Cardiac muscle cell (in vitro differentiated cells and primary cell): ENCODE data around the gene PEG3. TPM values are rescaled to one million over a fixed set of nuclear protein-coding genes. Genes with fewer than 3 reads are reported as not detected.

ENCODE experiments used
- DNase-seq, 2 donors: peaks; one replicate each; pipeline versions ENCODE4 v3.0.0 to v3.0.0-alpha.2; 2010 to 2017; ENCODE audit warnings: low read depth in 1 of 2, low spot score in 1 of 2
- H3K27ac ChIP-seq: fragments of 200-600 bp; sonication (generic); 2 replicates; pipeline ENCODE4 v1.5.1; 2016
- H3K27me3 ChIP-seq: fragments of 200-600 bp; sonication (generic); 2 replicates; pipeline ENCODE4 v1.6.0; 2016; ENCODE audit warnings: control low read depth
- H3K36me3 ChIP-seq: fragments of 200-600 bp; sonication (generic); 2 replicates; pipeline ENCODE4 v1.5.1; 2016; ENCODE audit warnings: control low read depth
- H3K4me1 ChIP-seq: fragments of 200-600 bp; sonication (generic); 2 replicates; pipeline ENCODE4 v1.8.1; 2017; ENCODE audit warnings: low read depth, mild to moderate bottlenecking, mixed run types
- H3K4me3 ChIP-seq: fragments of 200-600 bp; sonication (generic); 2 replicates; pipeline ENCODE4 v1.5.1; 2016; ENCODE audit warnings: mild to moderate bottlenecking
- H3K9me3 ChIP-seq: fragments of 200-600 bp; sonication (generic); 2 replicates; pipeline ENCODE4 v1.5.1; 2017; ENCODE audit warnings: low read depth, mild to moderate bottlenecking, control low read depth
- polyA plus RNA-seq: library from polyadenylated mRNA; unstranded; fragments of >200 nt; fragmentation: Nextera tagmentation; extraction: Ambion mirVana; gene quantifications from 2 replicates; pipeline ENCODE4 v1.2.1, GENCODE V29; 2016
- total RNA-seq: library from RNA; depleted of rRNA; stranded (reverse); fragments of >200 nt; gene quantifications from 2 replicates; pipeline ENCODE4 v1.2.3, GENCODE V29; 2016
- TF ChIP-seq, protein P1 (sequence below): IDR thresholded peaks from 2 replicates; pipeline ENCODE4 v1.5.1; 2012; ENCODE audit warnings: low read depth, mild to moderate bottlenecking, low read length

Gene PEG3
- total and polyA plus RNA-seq, 2 experiments from 2014 or later, result not detected

DNA sequence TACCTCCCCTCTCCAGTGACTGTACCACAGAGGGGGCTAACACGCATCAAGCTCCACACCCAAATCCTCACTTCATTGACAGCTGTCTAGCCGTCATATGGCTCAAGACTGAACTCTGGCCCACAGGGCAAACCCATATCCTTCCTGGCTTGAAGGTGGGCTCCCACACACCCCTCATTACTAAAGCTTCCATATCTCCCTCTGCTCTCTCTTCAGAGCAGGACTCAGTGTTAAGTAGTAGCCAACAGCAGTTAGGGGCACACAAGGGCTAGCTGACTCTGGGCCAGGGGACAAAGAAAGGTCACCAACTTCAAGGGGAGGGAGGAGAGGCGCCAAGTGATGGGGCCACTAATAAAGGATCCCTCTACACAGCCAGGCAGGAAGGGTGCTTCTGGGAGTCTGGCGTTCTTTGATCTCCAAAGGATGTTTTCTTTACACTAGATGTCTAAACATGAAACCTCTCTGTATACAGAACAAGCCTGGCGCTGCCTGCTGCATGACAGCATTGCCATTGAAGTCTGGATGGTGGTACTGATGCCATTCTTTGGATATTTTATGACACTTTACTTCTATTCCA, 8.1 kb downstream of the PEG3 start:
- Histone ChIP-seq H3K9me3 (no peaks in the 10 kb centered on the region), H3K4me3 (no peak overlapping the region), H3K36me3 (no peaks in the 10 kb centered on the region), H3K27ac (no peak overlapping the region), H3K4me1 (no peaks in the 10 kb centered on the region), H3K27me3 (no peaks in the 10 kb centered on the region)
- no peak for DNase-seq
- TF ChIP-seq, protein P1, sequence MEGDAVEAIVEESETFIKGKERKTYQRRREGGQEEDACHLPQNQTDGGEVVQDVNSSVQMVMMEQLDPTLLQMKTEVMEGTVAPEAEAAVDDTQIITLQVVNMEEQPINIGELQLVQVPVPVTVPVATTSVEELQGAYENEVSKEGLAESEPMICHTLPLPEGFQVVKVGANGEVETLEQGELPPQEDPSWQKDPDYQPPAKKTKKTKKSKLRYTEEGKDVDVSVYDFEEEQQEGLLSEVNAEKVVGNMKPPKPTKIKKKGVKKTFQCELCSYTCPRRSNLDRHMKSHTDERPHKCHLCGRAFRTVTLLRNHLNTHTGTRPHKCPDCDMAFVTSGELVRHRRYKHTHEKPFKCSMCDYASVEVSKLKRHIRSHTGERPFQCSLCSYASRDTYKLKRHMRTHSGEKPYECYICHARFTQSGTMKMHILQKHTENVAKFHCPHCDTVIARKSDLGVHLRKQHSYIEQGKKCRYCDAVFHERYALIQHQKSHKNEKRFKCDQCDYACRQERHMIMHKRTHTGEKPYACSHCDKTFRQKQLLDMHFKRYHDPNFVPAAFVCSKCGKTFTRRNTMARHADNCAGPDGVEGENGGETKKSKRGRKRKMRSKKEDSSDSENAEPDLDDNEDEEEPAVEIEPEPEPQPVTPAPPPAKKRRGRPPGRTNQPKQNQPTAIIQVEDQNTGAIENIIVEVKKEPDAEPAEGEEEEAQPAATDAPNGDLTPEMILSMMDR, result no peak

DNA sequence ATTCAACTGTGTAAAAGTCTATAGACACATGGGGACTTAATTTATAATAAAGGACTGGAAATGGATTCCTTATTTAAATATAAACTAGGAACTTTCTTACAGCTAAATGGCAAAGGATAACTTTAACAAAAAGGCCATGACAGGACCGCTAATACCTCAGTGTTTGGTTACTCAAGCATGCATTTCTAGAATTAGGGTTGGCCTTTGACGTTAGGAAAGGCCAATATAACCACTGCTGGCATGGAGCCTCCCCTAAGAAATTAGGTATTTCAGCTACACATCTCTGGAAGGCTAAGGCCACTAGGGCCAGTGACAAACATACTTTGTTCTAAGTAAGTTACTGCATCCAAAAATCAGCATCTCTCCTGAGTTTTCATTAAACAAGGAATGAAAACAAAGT, 9.3 kb downstream of the PEG3 start:
- H3K27me3 ChIP-seq, result no peaks in the 10 kb centered on the region
- no peaks in the 10 kb centered on the region for H3K4me1 ChIP-seq
- TF ChIP-seq, protein P1, result no peak
- H3K4me3 ChIP-seq, result no peak overlapping the region
- H3K36me3 ChIP-seq, result no peaks in the 10 kb centered on the region
- H3K27ac ChIP-seq, result no peak overlapping the region
- no peaks in the 10 kb centered on the region for H3K9me3 ChIP-seq
- no peak for DNase-seq

DNA sequence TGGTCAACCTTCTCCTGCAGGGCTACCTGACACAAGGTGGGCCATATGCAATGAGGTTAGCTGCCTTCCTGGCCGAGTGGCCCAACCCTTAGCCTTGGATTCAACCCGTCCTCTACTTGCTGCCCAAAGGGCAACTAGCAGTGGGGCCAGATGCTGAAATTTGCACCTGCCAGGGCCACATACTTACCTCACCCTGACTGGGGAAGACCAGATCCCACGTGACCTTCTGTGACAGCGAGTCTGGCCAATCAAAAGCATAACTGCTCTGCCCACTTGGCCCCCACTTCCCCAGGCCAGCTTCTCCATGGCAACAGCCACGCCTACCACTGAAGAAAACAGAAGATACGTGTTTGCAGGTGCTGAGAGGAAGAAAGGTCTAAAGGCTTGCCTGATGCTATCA, 10.9 kb downstream of the PEG3 start:
- Histone ChIP-seq H3K27ac (no peak overlapping the region), H3K4me3 (no peak overlapping the region), H3K9me3 (no peaks in the 10 kb centered on the region), H3K27me3 (no peaks in the 10 kb centered on the region), H3K36me3 (no peaks in the 10 kb centered on the region), H3K4me1 (no peaks in the 10 kb centered on the region)
- no peak for DNase-seq
- TF ChIP-seq, protein P1, result no peak

DNA sequence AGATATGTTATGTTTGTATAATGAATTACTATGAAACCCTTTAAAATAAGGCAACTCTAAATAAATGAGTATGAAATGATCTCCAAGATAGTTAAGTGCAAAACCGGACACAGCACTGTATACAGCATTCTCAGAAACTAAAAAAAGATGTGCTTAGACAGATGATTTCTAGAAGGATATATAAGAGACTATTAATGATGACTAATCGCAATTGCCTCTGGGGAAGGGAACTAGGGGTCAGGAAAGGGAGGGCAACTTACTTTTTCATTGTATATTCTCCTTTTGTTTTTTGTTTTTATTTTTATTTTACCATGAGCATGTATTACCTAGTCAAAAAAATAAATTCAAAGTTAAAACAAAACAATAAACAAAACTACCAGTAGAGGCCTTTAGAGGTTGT, 12.8 kb downstream of the PEG3 start:
- Histone ChIP-seq H3K27me3 (no peaks in the 10 kb centered on the region), H3K36me3 (no peaks in the 10 kb centered on the region), H3K9me3 (no peaks in the 10 kb centered on the region), H3K4me3 (no peak overlapping the region), H3K27ac (no peak overlapping the region), H3K4me1 (no peaks in the 10 kb centered on the region)
- no peak for DNase-seq
- TF ChIP-seq, protein P1, result no peak

DNA sequence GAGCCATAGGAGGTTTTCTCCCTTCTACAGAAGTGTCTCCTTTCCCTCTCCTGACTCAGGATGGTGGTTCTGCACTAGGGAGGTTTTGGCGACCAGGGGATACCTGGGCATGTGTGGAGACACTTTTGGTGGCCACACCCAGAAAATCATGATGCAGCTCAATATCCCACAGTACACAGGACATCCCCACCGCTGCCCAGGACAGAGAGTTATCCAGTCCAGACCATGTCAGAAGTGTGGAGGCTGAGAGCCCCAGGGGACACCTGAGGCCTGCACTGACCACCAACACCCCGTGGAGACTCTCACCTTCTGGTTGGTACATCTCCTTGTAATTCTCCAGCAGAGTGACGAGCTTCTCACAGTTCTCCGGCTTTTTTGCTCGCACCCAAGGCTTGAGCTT, 16.6 kb downstream of the PEG3 start:
- Histone ChIP-seq H3K9me3 (no peaks in the 10 kb centered on the region), H3K27me3 (no peaks in the 10 kb centered on the region), H3K4me3 (no peak overlapping the region), H3K36me3 (no peaks in the 10 kb centered on the region), H3K27ac (no peak overlapping the region), H3K4me1 (no peaks in the 10 kb centered on the region)
- TF ChIP-seq, protein P1, result no peak
- DNase-seq, result no peak

DNA sequence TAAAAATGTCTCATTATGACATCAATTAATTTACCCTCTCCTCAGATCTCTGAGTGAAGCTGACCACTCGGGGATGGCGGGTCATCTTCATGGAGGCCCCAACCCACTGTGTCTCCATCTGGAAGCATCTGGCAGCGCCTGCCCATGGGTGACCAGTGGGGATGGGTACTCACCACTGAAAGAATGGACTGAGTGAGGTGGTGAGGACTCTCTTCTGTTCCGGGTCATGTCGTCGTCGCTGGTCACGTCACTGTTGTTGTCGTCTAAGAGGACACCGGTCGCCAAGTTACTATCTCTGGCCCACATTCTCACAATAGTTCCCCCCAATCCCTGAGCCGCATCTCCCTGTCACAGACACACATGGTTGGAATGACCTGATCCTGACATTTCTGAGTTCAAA, 17.1 kb downstream of the PEG3 start:
- TF ChIP-seq, protein P1, result no peak
- no peak for DNase-seq
- H3K4me1 ChIP-seq, result no peaks in the 10 kb centered on the region
- H3K36me3 ChIP-seq, result no peaks in the 10 kb centered on the region
- no peak overlapping the region for H3K4me3 ChIP-seq
- no peak overlapping the region for H3K27ac ChIP-seq
- no peaks in the 10 kb centered on the region for H3K9me3 ChIP-seq
- H3K27me3 ChIP-seq, result no peaks in the 10 kb centered on the region
